Measurements from ENCODE around the gene MAL.

GRCh38 chr2:95026471-95027368 is 1.2 kb downstream of the MAL start:
- TF ChIP-seq POLR2A (IDR thresholded peaks at IDR 0.05), result no peak
- TF ChIP-seq CTCF (IDR thresholded peaks at IDR 0.05), result no peak

All from heart left ventricle (tissue), 13 donors.